Dermis lymphatic vessel endothelial cell (primary cell): ENCODE data around the gene MLX. TPM values are rescaled to one million over a fixed set of nuclear protein-coding genes. Genes with fewer than 3 reads are reported as not detected.

ENCODE experiments used
- total RNA-seq: library from RNA; depleted of rRNA; stranded (reverse); fragments of >200 nt; gene quantifications from 2 replicates; pipeline ENCODE4 v1.2.1, GENCODE V29; 2014

Gene MLX
- 30.3 and 34.1 TPM in 2 replicates for total RNA-seq

GRCh38 chr17:42566883-42567573 is at the start of gene MLX:
Gene MLX, plus strand, starts transcription at chr17:42567100. Its CDS starts 25 bp downstream, at chr17:42567125.

GRCh38 chr17:42536048-42536371 is 30.9 kb upstream of the MLX start, which contains the start of gene NAGLU:
Gene NAGLU, plus strand, starts transcription at chr17:42536241. Its CDS starts 32 bp downstream, at chr17:42536273.

GRCh38 chr17:42552736-42553135 is 14.2 kb upstream of the MLX start, which contains the start of gene HSD17B1:
Gene HSD17B1, plus strand, starts transcription at chr17:42552923. Its CDS starts 11 bp downstream, at chr17:42552934.

GRCh38 chr17:42561897-42562387 is 5.0 kb upstream of the MLX start, which contains the start of gene COASY:
Gene COASY, plus strand, starts transcription at chr17:42562148. Its CDS starts 475 bp downstream, at chr17:42562623.

GRCh38 chr17:42577532-42578281 is 10.8 kb downstream of the MLX start, which contains the start of gene PSMC3IP:
Gene PSMC3IP, minus strand, starts transcription at chr17:42577729. Its CDS starts 43 bp downstream, at chr17:42577686.

GRCh38 chr17:42609182-42609813 is 42.4 kb downstream of the MLX start, which contains the start of the genes RETREG3 and TUBG1:
Gene RETREG3, minus strand, starts transcription at chr17:42609374. Its CDS starts 50 bp downstream, at chr17:42609324.
Gene TUBG1, plus strand, starts transcription at chr17:42609683. Its CDS starts 55 bp downstream, at chr17:42609738.

Other genes starting within 250 kb of the MLX start
- gene STAT3, start 178.7 kb upstream of the MLX start, total RNA-seq: 91.7 and 93.9 TPM in 2 replicates
- gene CAVIN1, start 143.8 kb upstream of the MLX start, total RNA-seq: 384 and 454 TPM in 2 replicates
- 17.2 and 18.1 TPM in 2 replicates for gene ATP6V0A1, start 108.2 kb upstream of the MLX start, total RNA-seq
- 23.3 and 32.3 TPM in 2 replicates for gene NAGLU, start 30.9 kb upstream of the MLX start, total RNA-seq
- gene HSD17B1, start 14.2 kb upstream of the MLX start, total RNA-seq: 0.76 and 1.4 TPM in 2 replicates
- 7.5 and 9.0 TPM in 2 replicates for gene COASY, start 5.0 kb upstream of the MLX start, total RNA-seq
- 1.1 and 1.3 TPM in 2 replicates for gene PSMC3IP, start 10.6 kb downstream of the MLX start, total RNA-seq
- gene RETREG3, start 42.3 kb downstream of the MLX start, total RNA-seq: 65.7 and 83.3 TPM in 2 replicates
- 10.8 and 11.5 TPM in 2 replicates for gene TUBG1, start 42.6 kb downstream of the MLX start, total RNA-seq
- gene TUBG2, start 92.2 kb downstream of the MLX start, total RNA-seq: 4.2 and 5.4 TPM in 2 replicates
- gene PLEKHH3, start 109.9 kb downstream of the MLX start, total RNA-seq: 13.0 and 16.8 TPM in 2 replicates
- 2.4 and 3.9 TPM in 2 replicates for gene CCR10, start 114.7 kb downstream of the MLX start, total RNA-seq
- gene CNTNAP1, start 115.4 kb downstream of the MLX start, total RNA-seq: 6.7 and 9.9 TPM in 2 replicates
- 12.4 and 13.8 TPM in 2 replicates for gene EZH1, start 177.9 kb downstream of the MLX start, total RNA-seq
- gene RAMP2, start 194.1 kb downstream of the MLX start, total RNA-seq: 15.6 and 21.5 TPM in 2 replicates
- 42.3 and 46.2 TPM in 2 replicates for gene VPS25, start 206.3 kb downstream of the MLX start, total RNA-seq
- 0.54 and 1.5 TPM in 2 replicates for gene WNK4, start 213.5 kb downstream of the MLX start, total RNA-seq
- 63.1 and 74.3 TPM in 2 replicates for gene COA3, start 231.6 kb downstream of the MLX start, total RNA-seq
- gene CNTD1, start 231.8 kb downstream of the MLX start, total RNA-seq: not detected in 2 replicates